DOHH2 (cell line): ENCODE measurements around the gene CACNA1D.

ENCODE experiments used
- H3F3A ChIP-seq: fragments of 200-600 bp; sonication (generic), shearing (Covaris generic); 2 replicates; pipeline ENCODE4 v1.6.0; 2016; ENCODE audit warnings: antibody characterized with exemption, mild to moderate bottlenecking; ENCODE audit not compliant: control insufficient read depth, insufficient read depth
- H3K27ac ChIP-seq: fragments of 200-600 bp; sonication (generic); 2 replicates; pipeline ENCODE4 v1.5.1; 2014; ENCODE audit warnings: low read depth, mild to moderate bottlenecking, low read length, moderate library complexity
- H3K27me3 ChIP-seq: fragments of 200-600 bp; sonication (generic); 2 replicates; pipeline ENCODE4 v1.6.1; 2014; ENCODE audit warnings: mild to moderate bottlenecking, low read length, mixed read lengths; ENCODE audit not compliant: control insufficient read depth
- H3K36me3 ChIP-seq: fragments of 200-600 bp; sonication (generic); 2 replicates; pipeline ENCODE4 v1.6.1; 2014; ENCODE audit warnings: mild to moderate bottlenecking, low read length, moderate library complexity, mixed read lengths; ENCODE audit not compliant: control insufficient read depth
- H3K4me1 ChIP-seq: fragments of 200-600 bp; sonication (generic); 2 replicates; pipeline ENCODE4 v1.6.1; 2014; ENCODE audit warnings: mild to moderate bottlenecking, low read length, mixed read lengths; ENCODE audit not compliant: control insufficient read depth
- H3K4me2 ChIP-seq: fragments of 200-600 bp; sonication (generic); 2 replicates; pipeline ENCODE4 v1.6.0; 2014; ENCODE audit warnings: mild to moderate bottlenecking, low read length, moderate library complexity
- H3K4me3 ChIP-seq: fragments of 200-600 bp; sonication (generic); 2 replicates; pipeline ENCODE4 v1.5.1; 2014; ENCODE audit warnings: mild to moderate bottlenecking, low read length, mixed read lengths
- H3K79me2 ChIP-seq: fragments of 200-600 bp; sonication (generic); 2 replicates; pipeline ENCODE4 v1.6.1; 2014; ENCODE audit warnings: mild to moderate bottlenecking, low read length, mixed read lengths; ENCODE audit not compliant: control insufficient read depth
- H3K9me2 ChIP-seq: fragments of 200-600 bp; sonication (generic); replicated peaks from 2 replicates; pipeline ENCODE4 v1.6.1; 2014; ENCODE audit warnings: mild to moderate bottlenecking, low read length, mixed read lengths; ENCODE audit not compliant: control insufficient read depth
- H3K9me3 ChIP-seq: fragments of 200-600 bp; sonication (generic); 2 replicates; pipeline ENCODE4 v1.6.1; 2014; ENCODE audit warnings: antibody characterized with exemption, low read length, mixed read lengths; ENCODE audit not compliant: control insufficient read depth, insufficient read depth
- H4K20me1 ChIP-seq: fragments of 200-600 bp; sonication (generic); 2 replicates; pipeline ENCODE4 v1.6.0; 2014; ENCODE audit warnings: low read depth, mild to moderate bottlenecking, antibody characterized with exemption, low read length, moderate library complexity; ENCODE audit not compliant: control insufficient read depth, insufficient read depth
- CTCF ChIP-seq: fragments of 200-600 bp; sonication (generic); IDR thresholded peaks from one replicate; pipeline ENCODE4 v1.5.1; 2014; ENCODE audit warnings: antibody characterized with exemption, mild to moderate bottlenecking, low read depth, low read length; ENCODE audit not compliant: poor library complexity, severe bottlenecking
- EZH2phosphoT487 ChIP-seq: fragments of 200-600 bp; sonication (generic); IDR thresholded peaks from 2 replicates; pipeline ENCODE4 v1.6.1; 2017; ENCODE audit warnings: borderline replicate concordance, mild to moderate bottlenecking, antibody characterized with exemption, low read length, moderate library complexity, mixed read lengths

Gene CACNA1D

GRCh38 chr3:53628536-53629401, 134.4 kb downstream of the CACNA1D start:
- H3F3A ChIP-seq, result no peaks in the 10 kb centered on the region
- H3K27me3 ChIP-seq, result peaks cover 19% of the 10 kb centered on the region
- TF ChIP-seq CTCF (no peak), EZH2phosphoT487 (no peak)
- H3K4me3 ChIP-seq, result no peak overlapping the region
- no peak overlapping the region for H3K4me2 ChIP-seq
- no peaks in the 10 kb centered on the region for H3K9me2 ChIP-seq
- H3K4me1 ChIP-seq, result no peaks in the 10 kb centered on the region
- no peaks in the 10 kb centered on the region for H3K36me3 ChIP-seq
- no peaks in the 10 kb centered on the region for H3K79me2 ChIP-seq
- no peak overlapping the region for H3K27ac ChIP-seq
- no peaks in the 10 kb centered on the region for H4K20me1 ChIP-seq
- H3K9me3 ChIP-seq, result no peaks in the 10 kb centered on the region

- Histone ChIP-seq H3K4me1 (no peaks in the 10 kb centered on the region), H3K4me2 (no peak overlapping the region), H3K27me3 (peaks cover 25% of the 10 kb centered on the region), H3K9me2 (no peaks in the 10 kb centered on the region), H3K79me2 (no peaks in the 10 kb centered on the region), H3K4me3 (no peak overlapping the region), H3K36me3 (no peaks in the 10 kb centered on the region), H3K27ac (no peak overlapping the region), H3F3A (no peaks in the 10 kb centered on the region), H4K20me1 (no peaks in the 10 kb centered on the region), H3K9me3 (no peaks in the 10 kb centered on the region)
- no peak for TF ChIP-seq CTCF
- TF ChIP-seq EZH2phosphoT487, result no peak
These were observed 135.0 kb downstream of the CACNA1D start for GRCh38 chr3:53629402-53629723.

- no peaks in the 10 kb centered on the region for H3K4me1 ChIP-seq
- H3F3A ChIP-seq, result no peaks in the 10 kb centered on the region
- H3K27ac ChIP-seq, result no peak overlapping the region
- H4K20me1 ChIP-seq, result no peaks in the 10 kb centered on the region
- no peaks in the 10 kb centered on the region for H3K9me3 ChIP-seq
- H3K4me3 ChIP-seq, result no peak overlapping the region
- no peaks in the 10 kb centered on the region for H3K36me3 ChIP-seq
- no peak overlapping the region for H3K4me2 ChIP-seq
- no peaks in the 10 kb centered on the region for H3K79me2 ChIP-seq
- TF ChIP-seq EZH2phosphoT487, result no peak
- TF ChIP-seq CTCF, result no peak
- H3K27me3 ChIP-seq, result peaks cover 36% of the 10 kb centered on the region
- no peaks in the 10 kb centered on the region for H3K9me2 ChIP-seq
These were observed 136.1 kb downstream of the CACNA1D start for GRCh38 chr3:53630547-53630946.
